NCI-H187 treated with DMSO at 0.1 percent for 48 hours (cell line): ENCODE measurements around the gene SURF4.
"Not testable (repeated sequence)": the region's sequence is repeated elsewhere in the genome, so short reads cannot be mapped to it uniquely, and the experiment has no call there.

ENCODE experiments used
- DNase-seq: peaks from one replicate; lab custom pipeline; 2025; lab: John Stamatoyannopoulos, UW

Gene SURF4

GRCh38 chr9:133333566-133333965 lies 42.3 kb downstream of the SURF4 start:
- DNase-seq = no peak

GRCh38 chr9:133333011-133333410 lies 42.8 kb downstream of the SURF4 start:
- no peak for DNase-seq

GRCh38 chr9:133332381-133332730 lies 43.5 kb downstream of the SURF4 start:
- DNase-seq = no peak

- no peak for DNase-seq
Observed at GRCh38 chr9:133331641-133332380, 44.0 kb downstream of the SURF4 start.

GRCh38 chr9:133331221-133331620 lies 44.6 kb downstream of the SURF4 start:
- no peak for DNase-seq

GRCh38 chr9:133329306-133330156 lies 46.3 kb downstream of the SURF4 start:
- DNase-seq = not testable (repeated sequence)

- DNase-seq = no peak
Observed at GRCh38 chr9:133327834-133328484, 47.9 kb downstream of the SURF4 start.

GRCh38 chr9:133327021-133327420 lies 48.8 kb downstream of the SURF4 start:
- not testable (repeated sequence) for DNase-seq

- no peak for DNase-seq
Observed at GRCh38 chr9:133323991-133324703, 51.7 kb downstream of the SURF4 start.

GRCh38 chr9:133323211-133323610 lies 52.6 kb downstream of the SURF4 start:
- no peak for DNase-seq

GRCh38 chr9:133322701-133323100 lies 53.2 kb downstream of the SURF4 start:
- no peak for DNase-seq

- no peak for DNase-seq
Observed at GRCh38 chr9:133321411-133321935, 54.4 kb downstream of the SURF4 start.

GRCh38 chr9:133320421-133320881 lies 55.4 kb downstream of the SURF4 start:
- no peak for DNase-seq

GRCh38 chr9:133317551-133317950 lies 58.3 kb downstream of the SURF4 start:
- DNase-seq = not testable (repeated sequence)

GRCh38 chr9:133315997-133316396 lies 59.9 kb downstream of the SURF4 start:
- DNase-seq = no peak
